Nephron (organoid): ENCODE data around the gene STIP1.

Source experiments
- H3K27ac Mint-ChIP-seq, 3 experiments: 2 replicates each; pipeline ENCODE4 v1.8.0; 2020; ENCODE audit warnings: mixed read lengths in 3 of 3, mild to moderate bottlenecking in 2 of 3, moderate library complexity in 1 of 3
- H3K27me3 Mint-ChIP-seq: 2 replicates; pipeline ENCODE4 v1.8.0; 2021; ENCODE audit warnings: low read depth, mild to moderate bottlenecking, moderate library complexity, mixed read lengths
- H3K36me3 Mint-ChIP-seq: 2 replicates; pipeline ENCODE4 v1.8.0; 2020; ENCODE audit warnings: low read depth, mixed read lengths
- H3K4me1 Mint-ChIP-seq: 2 replicates; pipeline ENCODE4 v1.8.0; 2020; ENCODE audit warnings: mixed read lengths
- H3K4me3 Mint-ChIP-seq, 3 experiments: 2 replicates each; pipeline ENCODE4 v1.8.0; 2020; ENCODE audit warnings: mild to moderate bottlenecking in 3 of 3, mixed read lengths in 3 of 3, moderate library complexity in 2 of 3
- H3K9me3 Mint-ChIP-seq: 2 replicates; pipeline ENCODE4 v1.8.0; 2020; ENCODE audit warnings: mixed read lengths
- TF ChIP-seq, protein P1 (sequence below), 3 experiments: fragments of 200-600 bp; sonication (generic); IDR thresholded peaks; one replicate each; pipeline ENCODE4 v1.5.0; 2021; ENCODE audit warnings: antibody characterized with exemption in 3 of 3; ENCODE audit not compliant: unreplicated experiment in 3 of 3

Gene STIP1

GRCh38 chr11:64185693-64186491 lies at the start of gene STIP1:
STIP1 (plus strand) TSS chr11:64186171; CDS start chr11:64186262, 91 bp downstream.
- H3K27ac Mint-ChIP-seq: peak within 1 kb of the TSS; percentile 94 to 99 (median 95)
- H3K36me3 Mint-ChIP-seq: peaks cover 9% of the 10 kb centered on the region
- peak within 1 kb of the TSS; percentile 93 to 95 (median 95) for H3K4me3 Mint-ChIP-seq
- no peaks in the 10 kb centered on the region for H3K9me3 Mint-ChIP-seq
- H3K4me1 Mint-ChIP-seq: peaks cover 33% of the 10 kb centered on the region
- TF ChIP-seq, protein P1, sequence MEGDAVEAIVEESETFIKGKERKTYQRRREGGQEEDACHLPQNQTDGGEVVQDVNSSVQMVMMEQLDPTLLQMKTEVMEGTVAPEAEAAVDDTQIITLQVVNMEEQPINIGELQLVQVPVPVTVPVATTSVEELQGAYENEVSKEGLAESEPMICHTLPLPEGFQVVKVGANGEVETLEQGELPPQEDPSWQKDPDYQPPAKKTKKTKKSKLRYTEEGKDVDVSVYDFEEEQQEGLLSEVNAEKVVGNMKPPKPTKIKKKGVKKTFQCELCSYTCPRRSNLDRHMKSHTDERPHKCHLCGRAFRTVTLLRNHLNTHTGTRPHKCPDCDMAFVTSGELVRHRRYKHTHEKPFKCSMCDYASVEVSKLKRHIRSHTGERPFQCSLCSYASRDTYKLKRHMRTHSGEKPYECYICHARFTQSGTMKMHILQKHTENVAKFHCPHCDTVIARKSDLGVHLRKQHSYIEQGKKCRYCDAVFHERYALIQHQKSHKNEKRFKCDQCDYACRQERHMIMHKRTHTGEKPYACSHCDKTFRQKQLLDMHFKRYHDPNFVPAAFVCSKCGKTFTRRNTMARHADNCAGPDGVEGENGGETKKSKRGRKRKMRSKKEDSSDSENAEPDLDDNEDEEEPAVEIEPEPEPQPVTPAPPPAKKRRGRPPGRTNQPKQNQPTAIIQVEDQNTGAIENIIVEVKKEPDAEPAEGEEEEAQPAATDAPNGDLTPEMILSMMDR (IDR thresholded peaks at IDR 0.05; ENCODE audit: unreplicated experiment in 3 of 3): peak in 2 of 3 experiments; percentile 24 to 35
- peaks cover 4% of the 10 kb centered on the region for H3K27me3 Mint-ChIP-seq

GRCh38 chr11:64136765-64137441 lies 49.1 kb upstream of the STIP1 start:
- H3K4me1 Mint-ChIP-seq: peaks cover 46% of the 10 kb centered on the region
- H3K27ac Mint-ChIP-seq: no peak overlapping the region
- H3K27me3 Mint-ChIP-seq: peaks cover 19% of the 10 kb centered on the region
- H3K36me3 Mint-ChIP-seq: no peaks in the 10 kb centered on the region
- H3K4me3 Mint-ChIP-seq: no peak overlapping the region
- H3K9me3 Mint-ChIP-seq: no peaks in the 10 kb centered on the region
- TF ChIP-seq, protein P1 (IDR thresholded peaks at IDR 0.05; ENCODE audit: unreplicated experiment in 3 of 3): no peak

DNA sequence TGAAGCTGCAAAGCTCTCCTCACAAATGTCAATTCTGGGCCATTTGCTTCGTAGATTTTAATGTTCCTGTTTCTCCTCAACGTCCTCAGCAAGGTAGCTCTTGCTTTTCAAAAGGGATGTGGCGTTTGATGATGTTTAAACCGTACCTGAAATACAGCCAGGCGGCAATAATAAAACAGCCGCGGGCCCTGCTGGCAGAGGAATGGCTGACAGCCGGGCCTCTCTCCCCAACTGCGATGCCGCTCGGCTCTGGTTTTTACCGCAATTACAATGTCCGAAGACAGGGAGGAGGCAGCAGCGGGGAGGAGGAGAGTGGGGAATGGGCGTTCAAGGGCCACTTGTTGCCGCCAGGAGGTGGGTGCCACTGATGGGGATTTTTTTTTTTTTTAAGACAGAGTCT lies 47.6 kb upstream of the STIP1 start:
- H3K4me3 Mint-ChIP-seq: no peak overlapping the region

DNA sequence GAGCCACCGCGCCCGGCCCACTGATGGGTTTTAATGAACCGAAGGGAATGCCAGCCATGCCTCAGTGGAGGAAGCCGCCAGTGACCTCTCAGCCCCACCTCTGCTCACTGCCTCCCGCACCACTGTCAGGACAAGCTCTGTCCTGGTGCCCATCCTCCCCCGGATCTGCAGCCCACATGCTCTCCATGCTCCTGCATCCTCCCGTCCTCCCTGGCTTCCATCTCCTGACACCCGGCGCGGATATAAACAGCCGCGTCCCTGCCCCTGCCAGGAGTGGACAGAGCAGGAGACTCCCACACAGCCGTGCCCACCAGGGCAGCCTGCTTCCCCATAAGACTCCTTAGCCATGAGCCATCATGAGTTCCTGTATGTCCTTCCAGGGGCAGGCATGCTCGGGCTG lies 46.9 kb upstream of the STIP1 start:
- peaks cover 25% of the 10 kb centered on the region for H3K4me1 Mint-ChIP-seq
- H3K27ac Mint-ChIP-seq: peak overlapping the region in 1 of 3 experiments; percentile 29
- TF ChIP-seq, protein P1 (IDR thresholded peaks at IDR 0.05; ENCODE audit: unreplicated experiment in 3 of 3): no peak
- no peaks in the 10 kb centered on the region for H3K9me3 Mint-ChIP-seq
- H3K36me3 Mint-ChIP-seq: no peaks in the 10 kb centered on the region
- no peak overlapping the region for H3K4me3 Mint-ChIP-seq
- H3K27me3 Mint-ChIP-seq: peaks cover 31% of the 10 kb centered on the region

More for the DNA sequence above, 47.6 kb upstream of the STIP1 start:
- H3K9me3 Mint-ChIP-seq: no peaks in the 10 kb centered on the region
- H3K4me1 Mint-ChIP-seq: peaks cover 31% of the 10 kb centered on the region
- H3K36me3 Mint-ChIP-seq: no peaks in the 10 kb centered on the region
- TF ChIP-seq, protein P1 (IDR thresholded peaks at IDR 0.05; ENCODE audit: unreplicated experiment in 3 of 3): no peak
- H3K27ac Mint-ChIP-seq: no peak overlapping the region
- H3K27me3 Mint-ChIP-seq: peaks cover 25% of the 10 kb centered on the region

DNA sequence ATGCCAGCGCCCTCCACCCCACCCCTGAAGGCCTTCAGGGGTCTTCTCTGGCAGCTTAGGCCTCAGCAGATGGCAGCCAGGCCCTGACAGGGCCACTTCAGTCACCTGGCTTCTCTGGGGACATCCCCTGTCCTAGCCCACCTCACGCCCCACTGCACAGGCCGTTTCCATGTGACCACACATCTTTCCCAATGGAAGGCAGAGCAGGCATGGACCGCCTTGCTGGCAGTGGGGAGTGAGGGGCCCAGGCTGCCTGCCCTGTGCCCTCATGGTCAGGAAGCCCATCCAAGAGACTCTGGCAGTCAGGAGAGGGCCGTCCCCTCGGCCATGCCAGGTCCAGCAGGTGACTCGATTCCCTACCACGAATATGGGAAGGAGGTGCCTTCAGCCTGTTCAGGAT lies 45.9 kb upstream of the STIP1 start:
- H3K4me3 Mint-ChIP-seq: no peak overlapping the region
- H3K27me3 Mint-ChIP-seq: peaks cover 31% of the 10 kb centered on the region
- H3K9me3 Mint-ChIP-seq: no peaks in the 10 kb centered on the region
- TF ChIP-seq, protein P1 (IDR thresholded peaks at IDR 0.05; ENCODE audit: unreplicated experiment in 3 of 3): no peak
- peaks cover 17% of the 10 kb centered on the region for H3K4me1 Mint-ChIP-seq
- H3K27ac Mint-ChIP-seq: no peak overlapping the region
- H3K36me3 Mint-ChIP-seq: no peaks in the 10 kb centered on the region
